HL-60/S4 treated with phorbol 12-myristate 13-acetate at 8.2 ng/mL for 4 days and 3 days (cell line): ENCODE results near the gene GBP2.
"Not testable (repeated sequence)": the region's sequence is repeated elsewhere in the genome, so short reads cannot be mapped to it uniquely, and the experiment has no call there.

Source experiments
- in situ Hi-C: fragments of 300-500 bp; cut with MboI; formaldehyde crosslinking; loops from 2 replicates; pipeline ENCODE4 v1.15.0; 2022; ENCODE audit warnings: low sequenced_read_pairs

GBP2 gene

GRCh38 chr1:89128003-89128458 is 2.1 kb upstream of the GBP2 start:
- in situ Hi-C loops: not testable (repeated sequence)

- in situ Hi-C loops: not testable (repeated sequence)
Observed at GRCh38 chr1:89126602-89127565, 970 bp upstream of the GBP2 start.

GRCh38 chr1:89125240-89125912 is 538 bp downstream of the GBP2 start:
- in situ Hi-C loops: no loop called here

GRCh38 chr1:89121641-89122040 is 4.3 kb downstream of the GBP2 start:
- in situ Hi-C loops: no loop called here

- in situ Hi-C loops: no loop called here
Observed at GRCh38 chr1:89114662-89115061, 11.3 kb downstream of the GBP2 start.

- in situ Hi-C loops: no loop called here
Observed at GRCh38 chr1:89112871-89113613, 12.9 kb downstream of the GBP2 start.

GRCh38 chr1:89104687-89105086 is 21.2 kb downstream of the GBP2 start:
- in situ Hi-C loops: no loop called here

GRCh38 chr1:89104147-89104546 is 21.8 kb downstream of the GBP2 start:
- in situ Hi-C loops: no loop called here

- in situ Hi-C loops: no loop called here
Observed at GRCh38 chr1:89102021-89102420, 23.9 kb downstream of the GBP2 start.

GRCh38 chr1:89100412-89100811 is 25.5 kb downstream of the GBP2 start:
- in situ Hi-C loops: no loop called here

- in situ Hi-C loops: no loop called here
Observed at GRCh38 chr1:89098857-89099256, 27.1 kb downstream of the GBP2 start.

GRCh38 chr1:89095737-89096136 is 30.2 kb downstream of the GBP2 start:
- in situ Hi-C loops: no loop called here

GRCh38 chr1:89089962-89090361 is 36.0 kb downstream of the GBP2 start:
- in situ Hi-C loops: no loop called here

GRCh38 chr1:89088572-89088971 is 37.3 kb downstream of the GBP2 start:
- in situ Hi-C loops: no loop called here

- in situ Hi-C loops: no loop called here
Observed at GRCh38 chr1:89087241-89087640, 38.7 kb downstream of the GBP2 start.

GRCh38 chr1:89085781-89086180 is 40.1 kb downstream of the GBP2 start:
- in situ Hi-C loops: no loop called here

- in situ Hi-C loops: no loop called here
Observed at GRCh38 chr1:89081005-89081404, 44.9 kb downstream of the GBP2 start.

GRCh38 chr1:89080068-89080467 is 45.8 kb downstream of the GBP2 start:
- in situ Hi-C loops: not testable (repeated sequence)

- in situ Hi-C loops: not testable (repeated sequence)
Observed at GRCh38 chr1:89072466-89073065, 53.3 kb downstream of the GBP2 start.

GRCh38 chr1:89070509-89070908 is 55.4 kb downstream of the GBP2 start:
- in situ Hi-C loops: no loop called here

GRCh38 chr1:89069951-89070350 is 56.0 kb downstream of the GBP2 start:
- in situ Hi-C loops: no loop called here
